ENCODE data around the gene SSRP1. TPM values are rescaled to one million over a fixed set of nuclear protein-coding genes. Genes with fewer than 3 reads are reported as not detected.

Gene SSRP1
- polyA plus RNA-seq, 1 donor from 2014 or later: 84.7 TPM

- no peak overlapping the region for H3K9ac ChIP-seq (ENCODE audit: low read length)
- no peak overlapping the region for H3K4me3 ChIP-seq (ENCODE audit: low read length)
- H3K9me3 ChIP-seq (ENCODE audit: low read length): no peaks in the 10 kb centered on the region
- TF ChIP-seq TAF1 (IDR thresholded peaks at IDR 0.05; ENCODE audit: low read depth): no peak
- TF ChIP-seq POLR2AphosphoS5 (IDR thresholded peaks at IDR 0.05): no peak
- no peak for TF ChIP-seq SMC3 (conservative IDR thresholded peaks at IDR 0.05; ENCODE audit: poor library complexity)
- TF ChIP-seq EP300 (conservative IDR thresholded peaks at IDR 0.05; ENCODE audit: poor library complexity, severe bottlenecking): no peak
- TF ChIP-seq MXI1 (conservative IDR thresholded peaks at IDR 0.05; ENCODE audit: poor library complexity, severe bottlenecking): no peak
- no peak for TF ChIP-seq EZH2 (IDR thresholded peaks at IDR 0.05; ENCODE audit: borderline replicate concordance, insufficient read depth, low read length, poor library complexity, severe bottlenecking)
- TF ChIP-seq, protein P1, sequence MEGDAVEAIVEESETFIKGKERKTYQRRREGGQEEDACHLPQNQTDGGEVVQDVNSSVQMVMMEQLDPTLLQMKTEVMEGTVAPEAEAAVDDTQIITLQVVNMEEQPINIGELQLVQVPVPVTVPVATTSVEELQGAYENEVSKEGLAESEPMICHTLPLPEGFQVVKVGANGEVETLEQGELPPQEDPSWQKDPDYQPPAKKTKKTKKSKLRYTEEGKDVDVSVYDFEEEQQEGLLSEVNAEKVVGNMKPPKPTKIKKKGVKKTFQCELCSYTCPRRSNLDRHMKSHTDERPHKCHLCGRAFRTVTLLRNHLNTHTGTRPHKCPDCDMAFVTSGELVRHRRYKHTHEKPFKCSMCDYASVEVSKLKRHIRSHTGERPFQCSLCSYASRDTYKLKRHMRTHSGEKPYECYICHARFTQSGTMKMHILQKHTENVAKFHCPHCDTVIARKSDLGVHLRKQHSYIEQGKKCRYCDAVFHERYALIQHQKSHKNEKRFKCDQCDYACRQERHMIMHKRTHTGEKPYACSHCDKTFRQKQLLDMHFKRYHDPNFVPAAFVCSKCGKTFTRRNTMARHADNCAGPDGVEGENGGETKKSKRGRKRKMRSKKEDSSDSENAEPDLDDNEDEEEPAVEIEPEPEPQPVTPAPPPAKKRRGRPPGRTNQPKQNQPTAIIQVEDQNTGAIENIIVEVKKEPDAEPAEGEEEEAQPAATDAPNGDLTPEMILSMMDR (IDR thresholded peaks at IDR 0.05; ENCODE audit: poor library complexity, severe bottlenecking): no peak
- TF ChIP-seq REST (IDR thresholded peaks at IDR 0.05; ENCODE audit: borderline replicate concordance): no peak
- TF ChIP-seq RAD21 (conservative IDR thresholded peaks at IDR 0.05): no peak
- H3K79me2 ChIP-seq (replicated peaks; ENCODE audit: insufficient read depth, low read length): no peaks in the 10 kb centered on the region
- H3K27me3 ChIP-seq (ENCODE audit: insufficient read depth, low read depth, low read length): no peaks in the 10 kb centered on the region
- H4K20me1 ChIP-seq (ENCODE audit: insufficient read depth): no peaks in the 10 kb centered on the region
- no peak overlapping the region for H3K27ac ChIP-seq (ENCODE audit: low read length)
- H3K9me2 ChIP-seq (ENCODE audit: insufficient read depth, low read length): no peaks in the 10 kb centered on the region
- H3K36me3 ChIP-seq (ENCODE audit: insufficient read depth, low read length): no peaks in the 10 kb centered on the region
- no peaks in the 10 kb centered on the region for H3F3A ChIP-seq (ENCODE audit: insufficient read depth, low read length, poor library complexity, severe bottlenecking)
- H3K4me2 ChIP-seq (ENCODE audit: low read length): no peak overlapping the region
- no peak overlapping the region for H2AFZ ChIP-seq (ENCODE audit: low read depth, low read length)
These were observed 37.5 kb upstream of the SSRP1 start for GRCh38 chr11:57373146-57373545.

DNA sequence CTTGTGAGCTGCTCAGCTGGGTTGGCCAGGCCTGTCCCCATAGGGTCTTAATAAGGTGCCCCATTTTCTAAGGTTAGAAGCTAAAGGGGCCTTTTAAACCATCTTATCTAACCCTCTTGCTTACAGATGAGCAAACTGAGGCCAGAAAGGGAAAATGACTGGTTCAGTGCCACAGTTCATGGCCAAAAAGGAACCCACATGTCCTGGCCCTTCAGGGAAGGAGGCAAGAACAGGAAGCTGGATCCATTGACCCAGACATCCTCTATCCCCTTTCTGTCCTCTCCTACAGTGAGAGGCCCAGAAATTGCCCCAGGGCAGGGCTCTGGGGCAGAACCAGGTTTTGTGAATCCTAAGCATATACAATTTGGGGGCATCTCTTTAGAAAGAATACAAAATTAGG, 35.2 kb upstream of the SSRP1 start:
- Histone ChIP-seq H3K9ac (ENCODE audit: low read length) (no peak overlapping the region), H3K9me2 (ENCODE audit: insufficient read depth, low read length) (no peaks in the 10 kb centered on the region), H3K27me3 (ENCODE audit: insufficient read depth, low read depth, low read length) (no peaks in the 10 kb centered on the region), H3K36me3 (ENCODE audit: insufficient read depth, low read length) (no peaks in the 10 kb centered on the region), H3K4me3 (ENCODE audit: low read length) (no peak overlapping the region), H3K4me2 (ENCODE audit: low read length) (no peak overlapping the region), H3F3A (ENCODE audit: insufficient read depth, low read length, poor library complexity, severe bottlenecking) (no peaks in the 10 kb centered on the region), H3K9me3 (ENCODE audit: low read length) (no peaks in the 10 kb centered on the region), H3K79me2 (replicated peaks; ENCODE audit: insufficient read depth, low read length) (no peaks in the 10 kb centered on the region), H4K20me1 (ENCODE audit: insufficient read depth) (no peaks in the 10 kb centered on the region), H2AFZ (ENCODE audit: low read depth, low read length) (no peak overlapping the region), H3K27ac (ENCODE audit: low read length) (no peak overlapping the region)
- TF ChIP-seq POLR2AphosphoS5 (IDR thresholded peaks at IDR 0.05) (no peak), SMC3 (conservative IDR thresholded peaks at IDR 0.05; ENCODE audit: poor library complexity) (no peak), EZH2 (IDR thresholded peaks at IDR 0.05; ENCODE audit: borderline replicate concordance, insufficient read depth, low read length, poor library complexity, severe bottlenecking) (no peak), REST (IDR thresholded peaks at IDR 0.05; ENCODE audit: borderline replicate concordance) (no peak), MXI1 (conservative IDR thresholded peaks at IDR 0.05; ENCODE audit: poor library complexity, severe bottlenecking) (no peak), EP300 (conservative IDR thresholded peaks at IDR 0.05; ENCODE audit: poor library complexity, severe bottlenecking) (no peak), RAD21 (conservative IDR thresholded peaks at IDR 0.05) (no peak), TAF1 (IDR thresholded peaks at IDR 0.05; ENCODE audit: low read depth) (no peak)
- TF ChIP-seq, protein P1 (IDR thresholded peaks at IDR 0.05; ENCODE audit: poor library complexity, severe bottlenecking): no peak

Measured in neural cell (in vitro differentiated cells).